Activated T-cell treated with anti-CD3 and anti-CD28 coated beads, Interleukin-2, amount 50 U/mL, for 24 hours (primary cell): ENCODE measurements around the gene GRM2.
"Not testable (repeated sequence)": the region's sequence is repeated elsewhere in the genome, so short reads cannot be mapped to it uniquely, and the experiment has no call there.

Experiments used
- DNase-seq: peaks from one replicate; pipeline ENCODE4 v3.0.0-alpha.2; 2020
- H3K27ac Mint-ChIP-seq: 2 replicates; pipeline ENCODE4 v1.8.0; 2020; ENCODE audit warnings: mild to moderate bottlenecking, mixed read lengths
- H3K27me3 Mint-ChIP-seq: 2 replicates; pipeline ENCODE4 v1.8.0; 2020; ENCODE audit warnings: mixed read lengths
- H3K36me3 Mint-ChIP-seq: 2 replicates; pipeline ENCODE4 v1.8.0; 2020; ENCODE audit warnings: low read depth, mixed read lengths
- H3K4me1 Mint-ChIP-seq: 2 replicates; pipeline ENCODE4 v1.8.0; 2020; ENCODE audit warnings: low read depth, mixed read lengths
- H3K4me3 Mint-ChIP-seq: 2 replicates; pipeline ENCODE4 v1.8.0; 2020; ENCODE audit warnings: mild to moderate bottlenecking, moderate library complexity, mixed read lengths
- H3K9me3 Mint-ChIP-seq: 2 replicates; pipeline ENCODE4 v1.8.0; 2020; ENCODE audit warnings: mixed read lengths

Gene GRM2

DNA sequence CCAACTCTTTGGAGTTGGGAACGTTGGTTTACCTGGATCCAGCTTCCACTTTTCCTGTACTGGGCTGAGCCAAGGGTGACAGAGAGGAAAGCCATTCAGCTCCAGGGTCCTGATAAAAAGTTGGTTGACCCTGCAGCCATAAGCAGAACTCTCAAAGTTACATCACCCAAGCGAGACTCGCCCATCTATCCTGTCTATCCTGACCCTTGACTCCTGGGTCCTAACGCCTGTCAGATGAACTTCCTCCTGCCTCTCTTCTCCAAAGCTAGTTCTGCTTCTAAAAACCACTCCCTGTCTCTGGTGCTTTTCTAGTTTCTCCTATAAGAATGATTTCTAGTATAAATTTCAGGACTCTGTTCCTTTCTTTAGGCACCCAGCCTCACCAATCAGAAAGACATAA is 36.1 kb downstream of the GRM2 start:
- H3K36me3 Mint-ChIP-seq, DNase-seq, H3K9me3 Mint-ChIP-seq, H3K27ac Mint-ChIP-seq, H3K4me3 Mint-ChIP-seq: not testable (repeated sequence)
- Mint-ChIP-seq H3K27me3 (peaks cover 17% of the 10 kb centered on the region), H3K4me1 (peaks cover 13% of the 10 kb centered on the region)

DNA sequence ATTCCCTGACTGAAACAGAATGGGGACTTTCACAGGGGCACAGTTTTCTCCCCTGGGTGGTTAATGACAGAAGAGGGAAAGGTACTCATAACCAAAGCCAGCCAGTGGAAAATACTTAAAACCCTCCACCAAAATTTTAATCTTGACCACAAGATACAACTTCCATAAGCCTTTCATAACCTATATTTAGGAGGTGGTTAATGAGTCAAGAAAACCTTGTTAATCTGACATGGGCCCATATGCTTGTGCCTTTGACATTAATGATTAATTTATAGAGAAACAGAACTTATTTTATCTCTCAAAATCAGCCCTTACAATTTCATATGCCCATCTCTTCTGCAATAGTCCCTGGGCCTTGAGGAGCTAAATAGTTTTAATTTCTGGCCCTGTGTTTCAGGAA is 41.0 kb downstream of the GRM2 start:
- DNase-seq, result no peak
- Mint-ChIP-seq H3K27me3 (no peaks in the 10 kb centered on the region), H3K4me1 (peaks cover 28% of the 10 kb centered on the region), H3K9me3 (peaks cover 2% of the 10 kb centered on the region), H3K4me3 (no peak overlapping the region), H3K27ac (no peak overlapping the region), H3K36me3 (peaks cover 2% of the 10 kb centered on the region)

- Mint-ChIP-seq H3K27me3 (no peaks in the 10 kb centered on the region), H3K4me3 (no peak overlapping the region), H3K27ac (no peak overlapping the region), H3K36me3 (peaks cover 2% of the 10 kb centered on the region), H3K9me3 (peaks cover 2% of the 10 kb centered on the region), H3K4me1 (peaks cover 26% of the 10 kb centered on the region)
- DNase-seq, result no peak
These were observed 41.5 kb downstream of the GRM2 start for GRCh38 chr3:51748327-51748726.

GRCh38 chr3:51750878-51751277 is 44.0 kb downstream of the GRM2 start:
- H3K4me1 Mint-ChIP-seq, result peaks cover 26% of the 10 kb centered on the region
- no peak for DNase-seq
- no peak overlapping the region for H3K4me3 Mint-ChIP-seq
- H3K27ac Mint-ChIP-seq, result no peak overlapping the region
- H3K36me3 Mint-ChIP-seq, result peaks cover 2% of the 10 kb centered on the region
- H3K27me3 Mint-ChIP-seq, result no peaks in the 10 kb centered on the region
- H3K9me3 Mint-ChIP-seq, result peaks cover 8% of the 10 kb centered on the region

GRCh38 chr3:51751287-51751686 is 44.4 kb downstream of the GRM2 start:
- no peak overlapping the region for H3K27ac Mint-ChIP-seq
- no peak for DNase-seq
- H3K4me3 Mint-ChIP-seq, result no peak overlapping the region
- H3K27me3 Mint-ChIP-seq, result peaks cover 2% of the 10 kb centered on the region
- H3K4me1 Mint-ChIP-seq, result peaks cover 26% of the 10 kb centered on the region
- H3K9me3 Mint-ChIP-seq, result peaks cover 12% of the 10 kb centered on the region
- peaks cover 2% of the 10 kb centered on the region for H3K36me3 Mint-ChIP-seq

DNA sequence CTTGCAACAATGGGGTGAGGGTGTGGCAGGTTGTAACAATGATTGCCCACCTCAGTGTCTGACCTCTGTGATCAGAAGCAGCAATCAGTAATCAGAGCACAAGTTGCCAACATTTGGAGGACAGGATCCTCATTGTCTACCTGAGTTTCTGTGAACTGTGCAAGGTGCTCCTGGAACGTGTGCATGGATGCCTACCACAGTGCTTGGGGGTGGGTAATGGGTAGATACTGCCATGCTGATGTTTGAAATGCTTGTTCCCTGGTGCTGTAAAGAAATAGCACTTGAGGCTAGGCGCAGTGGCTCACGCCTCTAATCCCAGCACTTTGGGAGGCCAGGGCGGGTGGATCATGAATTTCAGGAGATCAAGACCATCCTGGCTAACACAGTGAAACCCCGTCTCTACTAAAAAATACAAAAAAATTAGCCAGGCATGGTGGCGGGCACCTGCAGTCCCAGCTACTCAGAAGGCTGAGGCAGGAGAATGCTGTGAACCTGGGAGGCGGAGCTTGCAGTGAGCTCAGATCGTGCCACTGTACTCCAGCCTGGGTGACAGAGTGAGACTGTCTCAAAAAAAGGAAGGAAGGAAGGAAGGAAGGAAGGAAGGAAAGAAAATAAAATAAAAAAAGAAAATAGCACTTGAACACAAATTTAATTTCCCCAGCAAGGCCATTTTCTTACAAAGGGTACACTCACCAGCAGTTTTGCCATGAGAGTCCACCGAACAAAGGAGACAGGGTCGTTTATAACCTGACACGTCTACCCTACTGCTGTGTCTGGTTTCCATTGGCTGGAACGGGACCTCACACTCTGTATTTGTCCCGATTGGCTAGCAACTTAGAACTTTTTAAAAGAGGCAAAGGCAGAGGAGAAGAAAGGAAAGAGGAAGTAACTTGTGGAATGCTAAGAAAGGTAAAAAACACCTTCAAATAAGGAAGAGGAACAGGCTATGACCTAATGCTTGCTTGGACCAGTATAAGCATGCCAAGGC is 47.2 kb downstream of the GRM2 start:
- H3K9me3 Mint-ChIP-seq, result peaks cover 15% of the 10 kb centered on the region
- not testable (repeated sequence) for DNase-seq, H3K27ac Mint-ChIP-seq, H3K27me3 Mint-ChIP-seq, H3K4me3 Mint-ChIP-seq, H3K36me3 Mint-ChIP-seq
- peaks cover 13% of the 10 kb centered on the region for H3K4me1 Mint-ChIP-seq

GRCh38 chr3:51759203-51759602 is 52.3 kb downstream of the GRM2 start:
- Mint-ChIP-seq H3K4me1 (no peaks in the 10 kb centered on the region), H3K36me3 (peaks cover 1% of the 10 kb centered on the region), H3K27ac (no peak overlapping the region), H3K4me3 (no peak overlapping the region), H3K9me3 (peaks cover 29% of the 10 kb centered on the region), H3K27me3 (peaks cover 8% of the 10 kb centered on the region)
- no peak for DNase-seq
